Body of pancreas (tissue), 4 donors: ENCODE data around the gene CCDC106.

Experiments
- POLR2A ChIP-seq, 3 donors: fragments of 450-650 bp; IDR thresholded peaks; one replicate each; pipeline ENCODE4 v1.6.1; 2016; ENCODE audit warnings: antibody characterized with exemption in 3 of 3, mild to moderate bottlenecking in 2 of 3
- TF ChIP-seq, protein P1 (sequence below), 7 experiments: fragments of 450-650 bp in 4 of 7; fragments of 200-600 bp in 3 of 7; sonication (generic) in 3 of 7; IDR thresholded peaks; one replicate each; pipeline ENCODE4 v1.5.1; 2016 to 2019; ENCODE audit warnings: antibody characterized with exemption in 7 of 7

GRCh38 chr19:55694656-55695491 lies 46.9 kb downstream of the CCDC106 start:
- TF ChIP-seq POLR2A (IDR thresholded peaks at IDR 0.05) = no peak
- TF ChIP-seq, protein P1, sequence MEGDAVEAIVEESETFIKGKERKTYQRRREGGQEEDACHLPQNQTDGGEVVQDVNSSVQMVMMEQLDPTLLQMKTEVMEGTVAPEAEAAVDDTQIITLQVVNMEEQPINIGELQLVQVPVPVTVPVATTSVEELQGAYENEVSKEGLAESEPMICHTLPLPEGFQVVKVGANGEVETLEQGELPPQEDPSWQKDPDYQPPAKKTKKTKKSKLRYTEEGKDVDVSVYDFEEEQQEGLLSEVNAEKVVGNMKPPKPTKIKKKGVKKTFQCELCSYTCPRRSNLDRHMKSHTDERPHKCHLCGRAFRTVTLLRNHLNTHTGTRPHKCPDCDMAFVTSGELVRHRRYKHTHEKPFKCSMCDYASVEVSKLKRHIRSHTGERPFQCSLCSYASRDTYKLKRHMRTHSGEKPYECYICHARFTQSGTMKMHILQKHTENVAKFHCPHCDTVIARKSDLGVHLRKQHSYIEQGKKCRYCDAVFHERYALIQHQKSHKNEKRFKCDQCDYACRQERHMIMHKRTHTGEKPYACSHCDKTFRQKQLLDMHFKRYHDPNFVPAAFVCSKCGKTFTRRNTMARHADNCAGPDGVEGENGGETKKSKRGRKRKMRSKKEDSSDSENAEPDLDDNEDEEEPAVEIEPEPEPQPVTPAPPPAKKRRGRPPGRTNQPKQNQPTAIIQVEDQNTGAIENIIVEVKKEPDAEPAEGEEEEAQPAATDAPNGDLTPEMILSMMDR (IDR thresholded peaks at IDR 0.05) = no peak
